Keratinocyte (primary cell): ENCODE results near the gene PTPRN2. TPM values are rescaled to one million over a fixed set of nuclear protein-coding genes. Genes with fewer than 3 reads are reported as not detected.

Source experiments
- DNase-seq: peaks from one replicate; pipeline ENCODE4 v3.0.0-alpha.2; 2011; ENCODE audit warnings: low read depth, missing footprints, low spot score
- FAIRE-seq: peaks from 2 replicates; lab custom pipeline; 2011; peaks lifted over from hg19 to GRCh38; lab: Jason Lieb, UNC
- H2AFZ ChIP-seq: 2 replicates; pipeline ENCODE4 v1.6.0; 2012; ENCODE audit warnings: low read length, control low read depth, inconsistent platforms; ENCODE audit not compliant: control insufficient read depth
- H3K27ac ChIP-seq: 2 replicates; pipeline ENCODE4 v1.5.1; 2011; ENCODE audit warnings: low read length; ENCODE audit not compliant: control insufficient read depth, insufficient read depth
- H3K27me3 ChIP-seq: 3 replicates; pipeline ENCODE4 v1.6.0; 2011; ENCODE audit warnings: low read length; ENCODE audit not compliant: control insufficient read depth, insufficient read depth; ENCODE audit errors: extremely low read depth
- H3K36me3 ChIP-seq, 2 experiments: 2 replicates in 1 of 2; 3 replicates in 1 of 2; pipeline ENCODE4 v1.5.1; 2011; ENCODE audit warnings: low read length in 2 of 2, mild to moderate bottlenecking in 1 of 2; ENCODE audit not compliant: control insufficient read depth in 2 of 2, insufficient read depth in 2 of 2; ENCODE audit errors: extremely low read depth in 1 of 2
- H3K4me1 ChIP-seq: 3 replicates; pipeline ENCODE4 v1.5.1; 2011; ENCODE audit warnings: low read length; ENCODE audit not compliant: control insufficient read depth, insufficient read depth; ENCODE audit errors: extremely low read depth
- H3K4me2 ChIP-seq: 3 replicates; pipeline ENCODE4 v1.6.0; 2011; ENCODE audit warnings: low read depth, low read length; ENCODE audit not compliant: control insufficient read depth, insufficient read depth; ENCODE audit errors: extremely low read depth
- H3K4me3 ChIP-seq, 3 experiments: fragments of 200-600 bp in 1 of 3; sonication (generic) in 1 of 3; 2 replicates in 2 of 3; 3 replicates in 1 of 3; pipeline ENCODE4 v1.5.1; 2011 to 2016; ENCODE audit warnings: low read length in 3 of 3, mild to moderate bottlenecking in 3 of 3, control low read depth in 2 of 3, inconsistent platforms in 1 of 3, low read depth in 1 of 3, mixed read lengths in 1 of 3, mixed run types in 1 of 3, moderate library complexity in 1 of 3; ENCODE audit not compliant: control insufficient read depth in 2 of 3, insufficient read depth in 2 of 3; ENCODE audit errors: extremely low read depth in 1 of 3
- H3K79me2 ChIP-seq: 2 replicates; pipeline ENCODE4 v1.6.0; 2012; ENCODE audit warnings: low read length; ENCODE audit not compliant: control insufficient read depth, insufficient read depth
- H3K9ac ChIP-seq: 3 replicates; pipeline ENCODE4 v1.6.0; 2011; ENCODE audit warnings: low read length; ENCODE audit not compliant: control insufficient read depth, insufficient read depth; ENCODE audit errors: extremely low read depth
- H3K9me1 ChIP-seq: 3 replicates; pipeline ENCODE4 v1.6.0; 2011; ENCODE audit warnings: low read length; ENCODE audit not compliant: control insufficient read depth, insufficient read depth; ENCODE audit errors: extremely low read depth
- H3K9me3 ChIP-seq: 2 replicates; pipeline ENCODE4 v1.5.1; 2012; ENCODE audit warnings: low read depth, low read length; ENCODE audit not compliant: control insufficient read depth
- H4K20me1 ChIP-seq: 3 replicates; pipeline ENCODE4 v1.6.0; 2011; ENCODE audit warnings: low read length; ENCODE audit not compliant: control insufficient read depth, insufficient read depth; ENCODE audit errors: extremely low read depth
- CTCF ChIP-seq, 3 experiments: IDR thresholded peaks in 1 of 3; conservative IDR thresholded peaks in 1 of 3; optimal IDR thresholded peaks in 1 of 3; 2 replicates in 2 of 3; 3 replicates in 1 of 3; pipeline versions ENCODE3 to v1.5.1; 2011; ENCODE audit warnings: low read length in 3 of 3, mild to moderate bottlenecking in 3 of 3, moderate library complexity in 2 of 3, control low read depth in 1 of 3, inconsistent platforms in 1 of 3; ENCODE audit not compliant: insufficient read depth in 2 of 3; ENCODE audit errors: extremely low read depth in 1 of 3
- EZH2 ChIP-seq: IDR thresholded peaks from one replicate; pipeline ENCODE4 v1.6.1; 2012; ENCODE audit warnings: inconsistent platforms, mild to moderate bottlenecking, low read length, moderate library complexity
- dilution Hi-C: fragments of 300-500 bp; cut with MboI; formaldehyde crosslinking; loops from one replicate; pipeline ENCODE4 v1.7.0; 2020; ENCODE audit warnings: low sequenced_read_pairs; ENCODE audit not compliant: extremely low pct_ligation_motif_present
- polyA plus RNA-seq, 5 experiments: library from polyadenylated mRNA; depleted of rRNA in 3 of 5; stranded (reverse) in 3 of 5; stranded (forward) in 1 of 5; unstranded in 1 of 5; fragments of >200 nt; gene quantifications; 1 replicate in 1 of 5; 2 replicates in 3 of 5; 3 replicates in 1 of 5; pipeline versions ENCODE4 v1.2.1 to v1.2.3, GENCODE V29; 2011 to 2012; ENCODE audit warnings: missing spikeins in 2 of 5, low read depth in 1 of 5, low replicate concordance in 1 of 5

The PTPRN2 gene
- polyA plus RNA-seq, 1 donor (not counting 4 experiments of a cell fraction or from before 2014, with no cell fraction given): not detected

DNA sequence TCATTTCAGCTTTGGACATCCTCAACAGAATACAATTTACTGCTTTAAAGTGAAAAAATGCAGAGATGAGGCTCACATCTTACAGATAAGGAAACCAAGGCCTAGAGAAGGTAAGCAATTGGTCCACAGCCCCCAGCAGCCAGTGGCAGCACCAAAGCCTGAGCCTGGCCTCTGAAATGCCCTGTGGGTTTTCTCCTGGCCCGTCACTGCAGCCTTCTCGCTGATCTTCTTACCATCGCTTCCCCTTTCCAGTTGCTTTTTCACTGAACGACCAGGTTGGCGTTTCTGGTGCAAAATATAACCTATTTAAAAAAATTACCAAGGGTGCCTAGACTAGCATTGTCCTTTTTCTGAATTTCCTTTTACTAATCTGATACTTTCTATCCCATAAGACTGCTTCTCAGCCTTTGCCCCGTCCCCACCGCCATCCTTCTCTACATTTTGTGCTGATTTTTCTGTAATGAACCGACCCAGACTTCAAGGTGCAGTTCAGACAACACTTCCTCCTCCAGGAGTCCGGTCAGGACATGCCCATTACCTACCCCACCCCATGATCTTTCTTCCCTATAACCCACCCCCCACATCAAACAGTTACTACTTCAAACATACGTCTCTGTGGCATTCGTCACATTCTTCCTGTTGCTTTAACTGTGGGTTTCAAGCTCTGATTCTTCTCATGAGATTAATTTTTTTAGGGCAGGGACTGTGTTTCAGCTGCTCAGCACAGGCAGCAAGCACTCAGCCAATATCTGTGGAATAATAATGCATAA is 961.5 kb downstream of the PTPRN2 start:
- Histone ChIP-seq H4K20me1 (no peaks in the 10 kb centered on the region), H3K36me3 (no peaks in the 10 kb centered on the region), H3K9me1 (no peaks in the 10 kb centered on the region), H3K79me2 (no peaks in the 10 kb centered on the region), H3K4me1 (no peaks in the 10 kb centered on the region), H3K4me3 (no peak overlapping the region), H3K9me3 (peaks cover 2% of the 10 kb centered on the region), H3K27me3 (no peaks in the 10 kb centered on the region), H3K9ac (no peak overlapping the region), H2AFZ (no peak overlapping the region), H3K4me2 (no peak overlapping the region), H3K27ac (no peak overlapping the region)
- DNase-seq (no peak), FAIRE-seq (no peak)
- TF ChIP-seq CTCF (optimal IDR thresholded peaks at IDR 0.05 in 1 of 3, IDR thresholded peaks at IDR 0.05 in 1 of 3, conservative IDR thresholded peaks at IDR 0.05 in 1 of 3; ENCODE audit: extremely low read depth in 1 of 3, insufficient read depth in 2 of 3, low read length in 3 of 3) (no peak), EZH2 (no peak)
- dilution Hi-C loops: no loop called here

GRCh38 chr7:157623556-157623955 is 964.1 kb downstream of the PTPRN2 start:
- no peak for FAIRE-seq

More at GRCh38 chr7:157623556-157623955, 964.1 kb downstream of the PTPRN2 start:
- DNase-seq: no peak
- Histone ChIP-seq H3K36me3 (no peaks in the 10 kb centered on the region), H3K4me2 (no peak overlapping the region), H3K9me3 (peaks cover 3% of the 10 kb centered on the region), H2AFZ (no peak overlapping the region), H3K4me1 (no peaks in the 10 kb centered on the region), H3K79me2 (no peaks in the 10 kb centered on the region), H4K20me1 (no peaks in the 10 kb centered on the region), H3K27ac (no peak overlapping the region), H3K27me3 (no peaks in the 10 kb centered on the region), H3K4me3 (no peak overlapping the region), H3K9ac (no peak overlapping the region), H3K9me1 (no peaks in the 10 kb centered on the region)
- TF ChIP-seq EZH2 (no peak), CTCF (optimal IDR thresholded peaks at IDR 0.05 in 1 of 3, IDR thresholded peaks at IDR 0.05 in 1 of 3, conservative IDR thresholded peaks at IDR 0.05 in 1 of 3; ENCODE audit: extremely low read depth in 1 of 3, insufficient read depth in 2 of 3, low read length in 3 of 3) (no peak)
- dilution Hi-C loops: no loop called here
